HG03280 (cell line): ENCODE results near the gene FERD3L.

Experiments used
- ATAC-seq: cut with Tn5 transposase; IDR thresholded peaks from one replicate; pipeline ENCODE4 v1.9.1; 2021; ENCODE audit warnings: mild to moderate bottlenecking, moderate library complexity; ENCODE audit not compliant: unreplicated experiment

The FERD3L gene

DNA sequence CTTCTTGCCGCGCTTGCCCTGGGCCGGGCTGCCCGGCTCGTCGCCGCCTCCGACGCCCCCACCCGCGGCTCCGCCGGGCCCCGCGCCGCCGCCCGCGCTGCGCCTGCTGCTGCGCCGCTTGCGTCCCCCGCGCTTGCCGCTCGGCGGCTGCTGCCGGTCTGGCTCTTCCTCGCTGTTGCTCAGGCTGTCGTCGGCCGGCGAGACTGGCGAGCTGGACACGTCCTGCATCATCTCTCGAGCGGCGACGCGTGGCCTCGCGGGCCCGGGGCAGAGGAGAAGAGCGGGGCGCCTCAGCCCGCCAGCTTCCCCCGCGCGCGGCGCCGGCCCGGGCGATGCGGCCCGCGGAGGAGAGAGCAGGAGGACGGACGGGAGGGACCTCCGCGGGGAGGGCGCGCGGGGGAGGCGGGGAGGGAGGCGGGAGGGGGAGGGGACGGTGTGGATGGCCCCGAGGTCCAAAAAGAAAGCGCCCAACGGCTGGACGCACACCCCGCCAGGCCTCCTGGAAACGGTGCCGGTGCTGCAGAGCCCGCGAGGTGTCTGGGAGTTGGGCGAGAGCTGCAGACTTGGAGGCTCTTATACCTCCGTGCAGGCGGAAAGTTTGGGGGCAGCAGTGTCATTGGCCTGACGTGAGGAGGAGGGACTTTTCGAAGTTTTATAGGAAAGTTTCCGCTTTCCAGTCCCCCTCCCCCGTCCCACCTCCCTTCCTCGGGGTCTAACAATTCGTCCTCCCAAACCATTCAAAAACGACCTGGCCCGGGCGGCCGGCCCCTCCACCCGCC is 27.9 kb downstream of the FERD3L start, which contains the start of gene TWIST1:
Gene TWIST1 (minus strand): TSS at position 546 of the 779 bp plus-strand sequence. CDS start 315 bp downstream, at position 231.
- ATAC-seq: no peak

DNA sequence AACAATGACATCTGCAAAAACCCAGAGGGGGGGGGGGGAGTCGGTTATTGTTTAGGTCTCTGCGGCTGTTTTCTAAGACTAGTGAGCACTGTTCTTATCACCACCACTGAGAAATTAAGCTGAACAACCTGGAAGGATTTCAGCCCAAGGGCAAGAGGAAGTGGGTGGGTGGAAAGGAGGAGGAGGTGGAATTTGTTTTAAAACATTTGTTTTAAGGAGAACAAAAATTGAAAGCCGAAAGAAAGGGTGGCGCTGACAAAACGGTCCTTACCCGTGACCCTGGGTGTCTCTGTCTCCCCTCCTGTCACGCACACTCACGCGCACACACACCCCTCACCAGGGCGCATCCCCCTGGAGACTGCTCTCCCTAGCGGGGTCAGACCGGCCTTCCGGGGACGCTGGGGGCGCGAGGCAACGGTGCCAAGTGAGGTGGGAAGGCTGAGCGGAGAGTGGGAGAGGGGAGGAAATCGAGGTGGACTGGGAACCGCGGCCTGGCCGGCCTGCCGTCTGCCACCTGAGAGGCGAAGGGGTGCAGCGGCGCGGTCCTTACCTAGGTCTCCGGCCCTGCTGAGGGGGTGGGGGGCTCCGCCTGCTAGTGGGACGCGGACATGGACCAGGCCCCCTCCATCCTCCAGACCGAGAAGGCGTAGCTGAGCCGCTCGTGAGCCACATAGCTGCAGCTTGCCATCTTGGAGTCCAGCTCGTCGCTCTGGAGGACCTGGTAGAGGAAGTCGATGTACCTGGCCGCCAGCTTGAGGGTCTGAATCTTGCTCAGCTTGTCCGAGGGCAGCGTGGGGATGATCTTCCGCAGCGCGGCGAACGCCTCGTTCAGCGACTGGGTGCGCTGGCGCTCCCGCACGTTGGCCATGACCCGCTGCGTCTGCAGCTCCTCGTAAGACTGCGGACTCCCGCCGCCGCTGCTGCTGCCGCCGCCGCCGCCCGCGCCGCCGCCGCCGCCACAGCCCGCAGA is 28.8 kb downstream of the FERD3L start:
- no peak for ATAC-seq

DNA sequence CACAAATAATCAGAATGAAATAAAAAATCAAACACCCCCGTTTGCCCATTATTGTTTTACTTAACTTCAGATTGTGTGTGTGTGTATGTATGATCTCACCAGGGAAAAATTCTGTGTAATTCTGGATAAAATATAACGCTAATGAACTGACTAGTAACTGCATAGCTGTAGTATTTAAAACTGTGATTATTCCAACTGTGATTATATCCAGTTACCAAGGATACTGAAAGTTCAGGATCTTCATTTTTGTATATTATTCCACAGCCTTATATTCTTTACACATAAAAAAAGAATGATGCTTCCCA is 30.7 kb downstream of the FERD3L start:
- no peak for ATAC-seq

DNA sequence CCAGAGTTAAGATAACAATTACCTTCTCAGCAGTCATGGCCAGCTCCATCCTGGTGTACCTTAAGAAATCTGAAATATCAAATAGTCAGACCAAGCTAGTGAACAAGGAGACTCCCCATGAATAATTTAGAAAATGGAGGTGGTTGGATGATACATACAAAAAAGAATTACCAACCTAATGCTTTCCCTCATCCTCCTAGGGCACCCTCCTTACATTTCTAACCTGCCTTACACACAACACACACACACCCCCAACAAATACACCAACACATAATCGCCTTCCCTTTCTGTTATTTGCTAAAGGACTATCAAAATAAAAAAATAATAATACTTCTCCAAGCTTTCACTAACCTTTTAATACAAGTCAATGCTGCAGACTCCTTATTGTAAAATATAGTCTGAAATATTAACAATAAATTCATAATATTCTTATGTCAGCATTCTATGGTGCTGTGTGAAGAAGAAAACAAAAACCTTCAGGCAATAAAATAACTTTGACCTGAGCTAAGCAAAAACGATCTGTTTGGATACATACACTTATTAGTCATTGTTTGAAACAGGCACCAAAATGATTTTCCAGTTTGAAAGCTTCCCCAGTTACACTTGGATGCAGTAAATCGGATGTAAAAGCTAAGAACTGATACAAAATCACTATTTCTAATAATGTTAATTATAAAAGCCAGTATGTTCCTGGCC is 31.2 kb downstream of the FERD3L start:
- ATAC-seq: no peak

DNA sequence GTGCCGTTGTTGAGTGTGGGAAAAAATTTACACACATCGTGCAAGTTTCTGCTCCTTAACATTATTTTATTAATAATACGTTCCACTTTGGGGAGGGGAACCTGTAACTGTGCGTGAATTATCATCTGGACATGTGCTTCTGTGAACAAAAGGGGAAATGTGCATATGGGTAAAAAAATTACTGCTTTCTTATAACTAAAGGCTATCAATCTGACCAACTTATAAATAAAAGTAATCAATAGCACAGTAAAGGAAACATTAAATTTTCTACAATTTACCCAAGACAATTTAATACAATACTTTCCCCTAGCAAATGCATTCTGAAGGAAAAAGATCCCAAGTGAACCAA is 32.2 kb downstream of the FERD3L start:
- no peak for ATAC-seq

DNA sequence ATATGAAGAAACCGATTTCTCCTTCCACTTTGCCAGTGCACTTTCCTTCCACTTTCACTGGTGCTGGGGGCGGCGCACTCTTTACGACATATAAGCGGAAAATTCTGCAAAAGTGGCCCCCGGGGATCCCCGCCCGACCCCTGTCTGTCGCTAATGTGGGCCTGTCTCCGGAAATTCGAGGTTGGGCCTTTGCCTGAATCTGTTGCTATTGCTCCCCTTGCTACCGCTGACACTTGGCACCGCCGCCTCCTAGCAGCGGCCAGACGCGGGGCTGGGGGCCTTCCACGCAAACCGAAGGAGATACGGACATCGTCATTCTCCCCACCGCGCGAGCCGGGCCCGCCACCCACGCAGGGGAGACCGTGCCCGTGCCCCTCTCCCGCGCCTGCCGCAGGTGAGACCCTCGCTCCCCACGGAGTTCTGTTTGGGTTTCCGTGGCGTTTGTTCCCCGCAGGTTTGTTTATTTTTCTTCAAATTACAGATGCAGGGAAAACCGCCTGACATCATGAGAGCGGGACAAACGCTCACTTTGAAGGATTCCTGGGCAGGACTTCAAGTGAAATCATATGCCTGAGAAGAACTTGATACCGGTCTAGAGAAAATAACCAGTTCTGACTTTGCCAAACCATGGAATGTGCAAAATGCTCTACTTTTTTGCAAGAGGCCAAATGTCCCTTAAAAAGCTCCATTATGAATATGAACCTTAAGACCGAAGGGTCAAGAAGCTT is 32.8 kb downstream of the FERD3L start:
- ATAC-seq: no peak

DNA sequence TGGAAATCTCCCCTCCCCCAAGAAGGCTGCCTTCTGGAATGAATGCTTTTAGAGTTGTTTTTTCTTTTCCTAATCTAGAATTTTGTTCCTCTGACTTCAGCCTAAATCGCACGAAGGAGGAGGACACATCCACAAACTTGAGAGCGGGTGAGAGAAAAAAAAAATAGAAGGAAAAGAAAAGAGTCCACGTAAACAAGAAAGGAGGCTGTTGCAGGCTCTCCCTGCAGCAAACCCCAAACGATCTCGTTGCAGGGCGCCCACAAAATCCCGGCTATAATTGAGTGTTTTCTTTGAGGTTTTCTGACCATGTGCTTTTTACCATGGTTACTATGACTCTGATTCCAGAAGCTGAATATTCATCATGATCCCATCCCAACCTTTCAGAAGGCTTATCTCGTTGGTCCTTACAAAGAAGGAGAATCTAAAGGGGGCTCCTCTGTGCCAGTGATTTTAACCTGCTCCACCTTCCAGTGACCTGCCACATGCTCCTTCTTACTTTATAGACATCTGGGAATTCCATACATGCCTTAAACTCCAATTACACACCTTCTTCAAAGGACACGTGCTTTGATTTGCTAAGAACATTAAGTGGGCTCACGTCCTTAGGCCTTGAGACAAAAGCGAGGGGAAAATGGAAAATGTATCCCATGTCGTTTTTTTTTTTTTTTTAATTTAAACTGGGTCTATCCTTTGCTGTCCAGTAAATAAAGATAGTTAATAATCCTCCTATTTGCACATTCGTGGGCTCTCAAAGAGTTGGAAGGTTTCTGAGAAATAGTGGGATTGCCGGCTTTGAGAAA is 33.5 kb downstream of the FERD3L start:
- no peak for ATAC-seq

DNA sequence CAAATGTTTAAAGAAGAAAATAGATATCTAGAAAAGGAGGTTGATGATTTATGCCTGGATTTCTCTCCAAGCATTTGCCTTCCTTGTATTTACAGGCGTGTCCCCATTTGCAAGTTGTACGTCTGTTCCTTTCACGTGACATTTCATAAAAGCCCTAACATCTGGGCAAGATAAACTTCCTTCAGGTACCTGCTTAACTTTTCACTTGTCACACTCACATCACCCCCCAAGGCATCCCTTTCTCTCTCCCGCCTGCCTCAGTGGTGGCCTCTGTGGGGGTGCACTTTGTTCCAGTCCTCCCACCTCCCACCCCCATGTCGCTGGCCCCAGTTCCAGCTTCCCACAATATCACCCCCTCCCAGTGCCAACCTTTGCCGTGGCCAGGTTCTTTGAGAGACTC is 34.4 kb downstream of the FERD3L start:
- ATAC-seq: no peak

DNA sequence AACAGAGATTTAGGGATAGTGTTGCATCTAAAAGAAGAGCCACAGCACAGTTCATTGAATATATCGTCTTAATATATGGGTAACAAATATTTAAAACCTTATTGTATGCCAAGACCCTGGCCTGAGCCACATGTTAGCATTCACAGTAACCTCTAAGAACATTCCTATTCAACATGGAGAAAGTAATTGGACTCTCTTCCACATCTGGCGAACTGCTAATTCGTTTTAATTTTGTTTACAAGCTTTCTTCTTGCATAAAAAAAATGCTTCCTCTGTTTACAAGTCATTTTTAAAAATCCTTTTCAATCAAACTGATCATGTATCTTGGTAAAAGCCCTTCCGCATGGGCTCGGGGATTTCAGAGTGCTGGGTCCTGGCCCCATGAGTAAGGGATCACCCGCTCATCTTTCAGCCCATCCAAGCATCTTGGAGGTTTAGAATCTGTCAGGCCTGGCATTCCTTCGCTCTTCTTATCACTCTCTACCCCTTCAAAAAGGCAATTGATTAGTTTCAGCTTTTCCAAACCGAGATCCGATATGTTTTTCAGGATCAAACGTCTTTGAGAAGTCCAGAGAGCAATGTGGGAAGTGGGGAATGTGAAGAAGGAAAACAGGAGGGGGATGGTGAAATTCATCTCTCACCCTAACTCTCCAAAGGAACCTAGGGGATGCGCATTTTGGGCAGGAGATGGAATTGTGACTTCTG is 35.0 kb downstream of the FERD3L start:
- no peak for ATAC-seq

DNA sequence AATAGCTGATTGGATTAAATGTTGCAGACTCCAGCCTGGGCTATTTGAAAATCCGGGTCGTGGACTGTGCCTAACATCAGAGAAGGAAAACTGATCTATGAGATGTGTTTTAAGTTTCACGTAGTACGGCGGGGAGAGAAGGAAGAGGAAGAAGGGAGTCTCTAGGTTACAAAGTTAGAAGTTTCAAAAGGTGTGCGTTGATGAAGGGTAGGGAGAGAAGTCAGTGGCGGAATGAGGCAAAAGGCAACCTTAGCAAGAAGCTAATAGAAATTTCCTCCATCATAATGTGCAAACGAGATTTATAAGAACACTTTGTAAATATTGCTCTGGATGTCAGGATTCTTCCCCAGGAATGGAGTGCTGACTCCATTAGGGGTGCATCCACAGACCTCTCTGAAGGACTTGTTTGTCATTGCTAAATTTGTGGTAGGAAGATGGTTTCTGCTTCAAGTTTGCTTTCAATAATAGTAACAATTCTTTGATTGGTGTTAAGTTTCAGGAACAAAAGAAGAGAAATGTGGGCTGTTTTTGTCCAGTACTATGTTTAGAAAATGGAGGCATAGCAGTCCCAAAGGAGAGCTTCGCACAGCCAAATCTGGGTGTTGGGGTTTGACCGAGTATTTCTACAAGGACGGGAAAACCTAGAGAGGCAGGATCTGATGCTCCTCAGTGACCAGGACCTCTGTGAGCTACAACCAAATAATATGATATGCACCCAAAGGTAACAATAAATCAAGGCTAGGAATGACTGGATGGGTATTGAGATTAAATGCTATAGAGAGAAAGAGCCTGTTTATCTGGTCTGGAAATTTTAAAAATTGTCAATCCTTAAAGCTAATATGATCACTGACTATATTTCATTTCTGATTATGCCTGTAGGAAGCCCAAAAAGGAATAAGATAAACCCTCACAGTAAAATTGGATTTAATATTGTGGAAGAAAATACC is 35.9 kb downstream of the FERD3L start:
- no peak for ATAC-seq

DNA sequence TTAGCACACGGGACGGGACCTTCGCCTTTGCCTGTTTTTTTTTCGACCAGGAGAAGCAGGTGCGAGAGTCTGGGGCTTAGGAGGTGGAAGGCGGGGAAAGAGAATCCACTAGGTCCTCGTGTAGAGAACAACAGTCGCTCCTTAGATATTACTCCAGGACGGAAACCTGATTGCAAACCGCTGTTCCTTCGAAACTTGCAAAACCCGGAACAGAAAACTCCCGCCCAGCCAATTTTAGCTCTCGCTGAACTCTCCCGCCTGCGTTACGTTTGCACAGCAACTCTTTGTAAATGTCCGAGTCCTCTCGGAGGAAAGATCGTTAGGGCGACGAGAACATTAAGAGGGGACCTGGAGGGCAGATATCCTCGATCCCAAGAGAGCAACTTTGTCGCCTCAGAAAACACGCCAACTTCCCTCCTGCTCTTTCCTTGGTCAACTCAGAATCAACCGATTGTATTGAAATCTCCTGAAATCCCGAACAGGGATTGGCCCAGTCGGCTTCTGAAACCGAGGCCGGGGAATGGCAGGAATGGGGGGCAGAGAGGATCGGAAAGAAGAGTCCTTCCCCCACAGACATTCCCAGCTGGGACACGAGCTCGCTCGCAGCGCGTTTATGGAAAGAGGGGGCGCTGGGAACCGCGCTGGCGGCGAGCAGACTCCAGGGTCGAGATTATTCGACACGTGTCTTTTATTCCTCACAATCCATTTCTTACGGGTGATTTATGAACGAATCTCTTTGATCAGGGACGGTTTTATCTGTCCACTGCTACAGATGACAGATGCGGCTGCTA is 37.7 kb downstream of the FERD3L start:
- no peak for ATAC-seq

DNA sequence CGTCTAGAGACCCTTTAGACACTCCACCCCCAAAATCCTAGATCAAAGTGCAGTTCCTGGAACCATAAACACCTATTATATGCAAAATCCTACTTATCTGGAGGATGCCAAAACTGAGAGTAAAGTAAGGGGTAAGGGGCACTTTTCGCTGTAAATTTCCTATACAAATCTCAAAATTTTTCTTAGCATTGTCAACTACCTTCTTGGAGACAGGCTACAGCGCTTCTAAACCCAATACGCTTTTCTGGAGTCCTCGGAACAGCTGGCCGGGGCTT is 38.2 kb downstream of the FERD3L start:
- ATAC-seq: no peak

DNA sequence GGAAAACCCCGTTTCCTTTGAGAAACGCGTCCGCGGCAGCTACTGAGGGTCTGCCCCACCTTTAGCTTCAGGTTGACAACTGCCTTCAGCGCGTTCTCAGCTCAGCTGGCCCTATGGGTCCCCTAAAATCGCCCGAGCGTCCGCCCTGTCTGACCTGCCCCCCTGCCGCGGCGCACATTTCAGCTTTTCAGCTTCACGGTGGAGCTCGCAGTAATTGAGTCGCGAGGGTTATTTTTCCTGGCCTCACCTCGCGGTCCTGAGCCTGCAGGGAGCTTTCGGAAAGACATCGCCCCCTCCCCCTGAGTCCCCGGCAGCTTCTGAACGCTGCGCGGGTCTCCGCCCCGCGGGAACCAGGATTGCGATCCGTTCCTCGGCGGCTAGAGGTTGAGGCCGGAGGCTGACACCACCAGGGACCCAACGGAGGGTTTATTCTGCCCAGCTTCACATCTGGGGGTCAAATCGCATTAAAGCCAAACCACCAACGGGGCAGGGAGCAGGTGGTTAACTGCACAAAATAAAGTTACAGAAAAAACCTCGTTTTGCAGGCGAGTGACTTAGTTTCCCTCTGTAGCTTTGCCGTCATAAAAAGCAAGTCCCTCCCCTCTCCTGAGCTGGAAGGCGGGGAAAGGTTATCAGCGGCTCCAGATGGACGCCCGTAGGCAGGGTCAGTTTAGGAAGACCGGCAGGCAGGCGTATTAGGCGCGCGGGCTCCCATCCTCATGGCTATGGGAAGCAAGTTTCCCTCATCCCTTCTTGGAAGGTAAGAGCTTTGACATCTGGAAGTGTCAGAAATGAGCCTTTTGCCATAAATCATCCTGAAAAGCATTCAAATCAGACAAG is 38.8 kb downstream of the FERD3L start:
- no peak for ATAC-seq

DNA sequence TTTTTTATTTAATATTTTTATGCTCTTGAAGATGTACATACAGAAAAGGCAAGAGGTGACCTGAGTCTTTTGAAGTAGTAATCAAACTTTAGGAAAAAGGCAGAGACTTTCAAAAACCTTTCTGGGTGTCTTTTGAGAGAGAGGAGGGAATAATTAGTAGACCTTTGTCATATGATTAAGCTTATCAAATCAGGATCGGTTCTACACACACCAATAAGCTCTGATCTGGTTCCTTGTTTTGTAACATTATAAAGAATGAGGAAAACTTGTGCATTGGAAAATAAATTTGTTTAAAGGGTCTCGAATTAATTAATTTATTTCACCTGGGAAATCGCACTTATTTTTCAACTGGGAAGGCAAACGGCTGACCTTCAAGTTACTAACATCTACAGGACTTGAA is 39.7 kb downstream of the FERD3L start:
- no peak for ATAC-seq

DNA sequence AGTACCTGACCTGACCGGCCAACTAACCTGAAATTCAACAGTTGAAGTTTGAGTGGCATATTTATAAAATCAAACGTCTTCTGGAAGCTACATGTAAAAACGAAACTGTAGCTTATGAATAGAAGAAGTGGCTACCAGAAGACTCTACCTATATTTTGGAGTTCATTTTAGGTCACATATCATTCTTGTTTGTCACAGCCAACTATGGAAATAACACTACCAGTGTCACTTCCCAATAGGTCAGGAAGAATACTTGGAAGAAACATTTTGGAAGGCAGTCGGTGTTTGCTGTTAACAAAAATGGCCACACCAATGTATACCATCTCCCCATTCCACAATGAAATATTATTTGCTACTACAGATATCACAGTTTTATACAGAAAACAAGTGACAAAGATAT is 40.4 kb downstream of the FERD3L start:
- ATAC-seq: no peak

DNA sequence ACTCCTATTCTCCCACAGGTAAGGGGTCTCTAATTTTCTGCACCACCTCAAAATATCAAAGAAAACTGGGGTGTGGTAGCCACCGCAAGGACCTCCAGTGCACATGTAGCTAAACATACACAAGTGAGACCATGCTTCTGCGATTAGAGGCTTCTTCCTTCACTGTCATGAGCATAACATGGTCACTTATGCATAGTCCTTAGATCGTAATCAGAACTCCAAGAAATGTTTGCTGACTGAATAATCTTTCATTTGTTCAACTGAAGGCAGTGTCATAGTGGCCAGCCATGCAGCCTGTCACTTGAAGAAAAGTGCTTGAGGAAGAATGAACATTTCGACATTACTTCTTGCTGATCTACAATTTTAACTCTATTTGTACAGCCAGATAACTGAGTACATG is 42.3 kb downstream of the FERD3L start:
- ATAC-seq: no peak

DNA sequence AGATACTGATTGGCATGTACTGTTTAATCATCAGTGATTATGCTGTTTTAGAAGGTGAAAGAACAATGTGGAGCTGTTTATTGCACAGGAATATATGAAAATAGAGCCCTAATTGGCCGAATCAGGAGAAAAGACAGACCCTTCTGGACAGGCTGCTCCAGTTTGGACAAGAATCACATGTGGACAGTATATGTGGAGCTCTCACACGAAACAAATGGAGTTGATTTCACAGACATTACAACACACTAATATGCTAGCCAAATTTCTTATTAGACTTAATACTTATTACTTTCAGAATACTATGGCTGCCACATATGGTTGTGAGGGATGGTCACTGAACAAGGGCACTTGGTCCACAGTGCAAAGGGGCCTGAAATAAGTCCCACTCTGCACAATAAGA is 43.3 kb downstream of the FERD3L start:
- ATAC-seq: no peak
